ENCODE results near the gene ZSWIM6.

DNA sequence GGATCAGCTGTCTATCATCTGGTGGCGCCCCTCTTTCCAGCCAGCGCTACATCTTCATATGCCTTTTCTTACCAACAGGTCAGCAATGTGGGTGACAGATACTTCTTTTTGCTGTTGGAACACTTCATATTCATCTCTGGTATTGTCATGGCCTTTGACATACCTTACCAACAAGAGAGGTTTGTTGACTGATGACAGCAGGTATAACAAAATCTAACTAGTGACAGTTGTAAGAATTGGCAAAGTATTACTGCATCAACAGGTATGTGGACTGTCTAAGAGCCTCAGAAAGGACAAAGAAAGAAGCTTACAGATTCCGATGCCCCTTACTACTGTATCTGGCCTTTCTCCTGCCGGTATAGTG lies 29.9 kb upstream of the ZSWIM6 start:
- TF ChIP-seq, protein P1, sequence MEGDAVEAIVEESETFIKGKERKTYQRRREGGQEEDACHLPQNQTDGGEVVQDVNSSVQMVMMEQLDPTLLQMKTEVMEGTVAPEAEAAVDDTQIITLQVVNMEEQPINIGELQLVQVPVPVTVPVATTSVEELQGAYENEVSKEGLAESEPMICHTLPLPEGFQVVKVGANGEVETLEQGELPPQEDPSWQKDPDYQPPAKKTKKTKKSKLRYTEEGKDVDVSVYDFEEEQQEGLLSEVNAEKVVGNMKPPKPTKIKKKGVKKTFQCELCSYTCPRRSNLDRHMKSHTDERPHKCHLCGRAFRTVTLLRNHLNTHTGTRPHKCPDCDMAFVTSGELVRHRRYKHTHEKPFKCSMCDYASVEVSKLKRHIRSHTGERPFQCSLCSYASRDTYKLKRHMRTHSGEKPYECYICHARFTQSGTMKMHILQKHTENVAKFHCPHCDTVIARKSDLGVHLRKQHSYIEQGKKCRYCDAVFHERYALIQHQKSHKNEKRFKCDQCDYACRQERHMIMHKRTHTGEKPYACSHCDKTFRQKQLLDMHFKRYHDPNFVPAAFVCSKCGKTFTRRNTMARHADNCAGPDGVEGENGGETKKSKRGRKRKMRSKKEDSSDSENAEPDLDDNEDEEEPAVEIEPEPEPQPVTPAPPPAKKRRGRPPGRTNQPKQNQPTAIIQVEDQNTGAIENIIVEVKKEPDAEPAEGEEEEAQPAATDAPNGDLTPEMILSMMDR (conservative IDR thresholded peaks at IDR 0.05 in 1 of 2, IDR thresholded peaks at IDR 0.05 in 1 of 2; ENCODE audit: extremely low read depth in 1 of 2, insufficient read depth in 1 of 2, low read depth in 1 of 2, low read length in 2 of 2), result no peak
- TF ChIP-seq EZH2 (IDR thresholded peaks at IDR 0.05; ENCODE audit: borderline replicate concordance, low read length), result no peak

Data from mammary epithelial cell (primary cell).